Hematopoietic multipotent progenitor cell treated with erythropoietin and hydrocortisone succinate and interleukin-3 and kit ligand, for 17 days (in vitro differentiated cells): ENCODE data around the gene IL5.
"Not testable (repeated sequence)": the region's sequence is repeated elsewhere in the genome, so short reads cannot be mapped to it uniquely, and the experiment has no call there.

Source experiments
- DNase-seq: peaks from one replicate; pipeline ENCODE4 v3.0.0-alpha.2; 2015; ENCODE audit warnings: low spot score

Gene IL5

DNA sequence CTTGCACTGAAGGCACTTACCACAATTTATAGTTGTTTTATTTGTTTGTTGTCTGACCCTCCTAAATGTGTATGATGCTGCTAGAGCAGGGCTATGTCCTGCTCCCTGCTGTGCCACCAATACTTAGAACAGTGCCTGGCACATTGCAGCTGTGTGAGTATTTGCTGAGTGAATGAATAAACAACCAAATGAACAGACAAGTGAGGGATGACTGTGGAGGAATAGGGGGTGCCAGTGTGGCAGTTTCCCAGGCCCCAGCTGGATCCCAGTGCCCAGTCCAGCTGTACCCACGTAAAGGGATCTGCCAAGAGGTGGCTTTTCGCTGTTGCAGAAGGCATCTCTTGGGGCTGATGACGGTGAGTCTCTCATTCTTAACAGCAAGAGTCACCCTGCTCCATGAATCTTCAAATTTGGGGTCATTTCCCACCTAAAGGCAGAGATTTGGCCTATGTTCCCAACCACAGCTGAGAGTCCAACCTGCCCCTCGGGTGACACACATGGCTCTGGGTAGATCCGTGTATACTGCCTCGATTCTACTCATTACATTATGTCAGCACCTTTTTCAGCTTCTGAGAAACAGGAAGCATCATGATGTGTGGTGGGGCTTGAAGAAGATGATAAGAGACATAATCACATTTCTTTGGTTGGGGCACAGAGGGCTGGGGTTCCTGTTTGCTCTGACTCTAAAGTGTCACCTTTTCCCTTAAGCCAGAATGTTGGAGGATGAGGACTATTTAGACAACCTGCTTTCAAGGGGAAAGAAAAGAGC is 14.3 kb downstream of the IL5 start:
- DNase-seq, result no peak

DNA sequence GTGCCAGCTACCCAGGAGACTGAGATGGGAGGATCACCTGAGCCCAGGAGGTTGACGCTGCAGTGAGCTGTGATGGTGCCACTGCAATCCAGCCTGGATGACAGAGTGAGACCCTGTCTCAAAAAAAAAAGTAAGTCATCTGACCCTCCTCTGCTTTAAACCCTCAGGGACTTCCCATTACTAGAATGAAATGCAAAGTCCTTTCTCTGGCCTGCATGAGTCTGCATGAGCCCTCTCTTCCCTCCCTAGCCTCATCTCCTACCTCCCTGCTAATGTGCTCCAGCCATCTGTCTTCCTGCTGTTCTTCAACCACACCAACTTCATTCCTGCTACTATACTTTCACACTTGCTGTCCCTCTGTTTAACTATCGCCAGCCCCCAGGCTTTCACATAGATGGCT is 15.3 kb downstream of the IL5 start:
- no peak for DNase-seq

DNA sequence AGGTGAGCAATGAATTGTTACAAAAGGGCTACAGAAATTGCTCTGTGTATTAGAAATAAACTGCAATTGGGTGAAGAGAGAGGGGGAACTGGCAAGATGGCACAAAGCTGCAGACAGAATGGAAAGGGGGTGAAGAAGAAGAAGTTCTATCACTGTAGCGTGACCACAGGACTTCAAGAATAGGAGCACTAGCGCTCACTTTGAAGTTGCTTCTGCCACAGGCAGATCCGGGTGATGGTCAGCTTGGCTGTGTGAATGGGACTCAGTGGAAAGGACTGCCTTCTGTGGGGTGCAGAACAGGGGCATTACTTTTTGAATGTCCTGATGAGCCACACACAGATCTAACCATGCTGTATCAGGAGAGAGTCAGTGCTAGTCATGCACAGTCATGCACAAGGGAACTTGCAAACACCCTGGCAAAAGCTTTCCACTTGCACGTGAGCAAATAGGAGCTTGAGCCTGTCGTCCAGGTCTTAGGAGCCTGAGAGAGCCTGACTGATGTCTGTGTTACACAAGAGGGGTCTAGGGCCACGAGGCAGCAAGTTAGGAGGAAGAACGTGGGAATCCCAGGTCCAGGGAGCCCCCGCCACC is 16.3 kb downstream of the IL5 start:
- DNase-seq, result peak; percentile 59

- peak; percentile 79 for DNase-seq
Observed at GRCh38 chr5:132526290-132526973, 16.9 kb downstream of the IL5 start.

DNA sequence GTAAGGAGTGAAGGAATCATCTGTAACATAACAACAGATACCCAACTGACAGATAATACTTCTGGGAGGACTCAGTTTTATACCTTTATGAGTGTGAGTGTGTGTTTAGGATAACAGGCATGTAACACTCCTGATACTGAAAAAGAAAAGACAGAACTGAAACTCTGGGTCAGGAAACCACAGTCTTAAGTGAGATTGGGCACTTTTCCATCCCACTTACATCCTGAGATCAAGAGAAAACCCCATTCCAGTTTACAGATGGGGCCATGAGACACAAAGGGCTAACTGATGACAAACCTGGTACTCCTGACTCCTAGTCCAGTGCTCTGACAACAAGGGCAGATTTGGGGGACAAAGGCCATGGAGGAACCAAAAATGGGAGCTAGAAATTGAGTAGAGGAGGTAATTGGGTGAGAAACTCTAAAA is 18.0 kb downstream of the IL5 start:
- no peak for DNase-seq

DNA sequence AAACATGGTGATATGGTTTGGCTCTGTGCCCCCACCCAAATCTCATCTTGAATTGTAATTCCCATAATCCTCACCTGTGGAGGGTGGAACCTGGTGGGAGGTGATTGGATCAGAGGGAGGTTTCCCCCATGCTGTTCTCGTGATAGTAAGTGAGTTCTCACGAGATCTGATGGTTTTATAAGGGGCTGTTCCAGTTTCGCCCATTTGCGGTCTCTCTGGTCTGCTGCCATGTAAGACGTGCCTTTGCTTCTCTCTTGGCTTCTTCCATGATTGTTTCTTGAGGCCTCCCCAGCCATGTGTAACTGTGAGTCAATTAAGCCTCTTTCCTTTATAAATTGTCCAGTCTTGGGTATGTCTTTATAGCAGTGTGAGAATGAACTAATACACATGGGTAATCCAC is 18.4 kb downstream of the IL5 start:
- DNase-seq, result not testable (repeated sequence)

DNA sequence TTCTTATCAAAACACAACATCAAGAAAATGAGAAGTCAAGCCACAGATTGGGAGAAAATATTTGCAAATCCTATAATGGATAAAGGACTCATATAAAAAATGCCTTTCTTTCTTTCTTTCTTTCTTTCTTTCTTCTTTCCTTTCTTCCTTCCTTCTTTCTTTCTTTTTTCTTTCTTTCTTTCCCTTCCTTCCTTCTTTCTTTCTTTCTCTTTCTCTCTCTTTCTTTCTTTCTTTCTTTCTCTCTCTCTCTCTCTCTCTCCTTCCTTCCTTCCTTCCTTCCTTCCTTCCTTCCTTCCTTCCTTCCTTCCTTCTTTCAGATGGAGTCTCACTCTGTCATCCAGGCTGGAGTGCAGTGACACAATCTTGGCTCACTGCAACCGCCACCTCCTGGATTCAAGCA is 21.3 kb downstream of the IL5 start:
- not testable (repeated sequence) for DNase-seq

GRCh38 chr5:132513618-132514336 is 29.5 kb downstream of the IL5 start:
- not testable (repeated sequence) for DNase-seq

DNA sequence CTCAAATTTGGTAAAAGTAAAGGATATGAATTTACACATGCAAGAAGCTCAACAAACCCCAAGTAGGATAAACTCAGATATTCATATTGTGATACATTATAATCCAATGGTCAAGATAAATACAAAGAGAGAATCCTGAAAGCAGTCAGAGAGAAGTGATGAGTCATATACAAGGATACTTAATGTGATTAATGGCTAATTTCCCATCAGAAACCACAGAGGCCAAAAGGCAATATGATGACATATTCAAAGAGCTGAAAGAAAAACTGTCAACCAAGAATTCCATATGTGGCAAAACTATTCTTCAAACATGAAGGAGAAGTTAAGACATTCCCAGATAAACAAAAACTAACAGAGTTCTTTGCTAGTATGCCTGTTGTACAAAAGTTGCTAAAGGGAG is 33.2 kb downstream of the IL5 start:
- no peak for DNase-seq

DNA sequence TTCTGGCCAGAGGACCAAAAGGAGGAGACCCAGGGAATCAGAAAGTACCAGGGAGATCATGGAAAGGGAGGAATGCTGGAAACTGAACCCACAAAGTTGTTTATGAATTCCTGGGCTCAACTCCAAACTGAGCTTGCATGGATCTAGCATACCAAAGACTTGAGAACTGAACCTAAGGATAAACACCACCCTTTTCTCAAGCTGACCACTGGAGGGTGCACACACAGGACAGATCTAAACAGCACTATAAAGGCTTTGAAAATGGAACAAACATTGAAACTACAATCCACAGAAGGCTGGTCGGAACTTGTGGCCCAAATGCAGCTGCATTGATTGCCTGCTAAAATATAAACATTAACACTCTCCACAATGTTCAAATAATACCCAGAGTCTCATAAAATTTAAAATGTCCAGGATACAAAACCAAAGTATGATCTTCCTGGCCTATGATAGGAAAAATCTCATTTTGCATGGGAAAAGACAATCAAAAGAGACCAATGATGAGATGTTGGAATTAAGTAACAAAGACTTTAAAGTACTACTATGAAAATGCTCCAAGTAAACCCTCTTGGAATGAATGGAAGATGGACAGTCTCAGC is 37.1 kb downstream of the IL5 start:
- DNase-seq, result peak; percentile 60

GRCh38 chr5:132505641-132506040 is 37.7 kb downstream of the IL5 start:
- no peak for DNase-seq

DNA sequence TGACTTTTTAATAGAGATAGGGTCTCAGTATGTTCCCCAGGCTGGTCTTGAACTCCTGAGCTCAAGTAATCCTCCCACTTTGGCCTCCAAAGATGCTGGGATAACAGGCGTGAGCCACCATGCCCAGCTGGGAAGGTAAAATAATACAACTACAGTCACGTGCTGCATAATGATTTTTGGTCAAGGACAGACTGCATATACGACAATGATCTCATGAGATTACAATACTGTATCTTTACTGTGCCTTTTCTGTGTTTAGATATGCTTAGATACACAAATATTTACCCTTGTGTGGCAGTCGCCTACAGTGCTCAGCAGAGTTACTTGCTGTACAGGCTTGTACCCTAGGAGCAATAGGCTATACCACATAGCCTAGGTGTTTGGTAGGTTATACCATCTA is 38.6 kb downstream of the IL5 start:
- no peak for DNase-seq

- DNase-seq, result no peak
Observed at GRCh38 chr5:132503244-132503643, 40.1 kb downstream of the IL5 start.

DNA sequence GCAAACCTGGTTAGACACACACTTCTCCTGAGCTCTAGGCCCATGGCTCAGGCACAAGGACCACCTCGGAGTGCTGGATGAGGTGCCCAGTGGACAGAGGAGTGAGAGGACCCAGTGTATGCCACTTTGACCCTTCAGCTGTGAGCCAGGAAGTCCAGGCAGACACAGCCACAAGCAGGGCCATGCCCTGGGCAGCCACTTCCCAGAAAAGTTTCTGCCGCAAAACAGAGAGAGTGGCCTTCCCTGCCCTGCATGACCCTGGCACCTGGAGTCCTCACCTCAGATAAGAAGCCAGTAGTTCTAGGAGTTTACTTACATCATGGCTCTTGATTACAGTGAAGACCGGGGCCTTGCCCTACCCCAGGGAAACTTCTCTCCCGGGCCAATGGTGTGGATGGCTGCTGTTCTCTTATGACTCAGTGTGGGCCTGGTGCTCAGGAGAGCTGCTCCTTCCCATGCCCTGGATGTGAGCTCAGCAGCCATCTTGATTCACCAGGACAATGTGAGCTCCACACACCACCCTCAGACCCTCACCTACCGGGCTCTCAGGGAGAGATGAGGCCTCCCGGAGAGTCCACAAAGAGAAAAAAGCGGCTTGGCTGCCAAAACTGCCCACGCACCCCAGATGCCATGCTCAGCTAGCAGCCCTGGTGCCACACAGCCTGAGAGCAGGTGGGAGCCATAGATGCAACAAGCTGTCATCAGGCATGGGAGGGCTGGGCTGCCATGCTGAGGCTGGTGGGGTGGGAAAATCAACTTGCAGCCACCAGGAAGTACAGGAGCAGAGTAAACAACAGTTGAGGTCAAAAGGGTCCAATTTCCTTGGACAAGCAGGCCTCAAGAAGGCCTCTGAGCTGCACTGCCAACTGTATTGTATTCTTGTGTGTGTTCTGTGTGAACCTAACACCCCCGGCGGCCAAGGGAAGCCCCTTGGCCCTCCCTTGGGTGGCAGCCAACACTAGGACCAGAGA is 41.1 kb downstream of the IL5 start:
- DNase-seq, result no peak

GRCh38 chr5:132501629-132501956 is 41.7 kb downstream of the IL5 start:
- DNase-seq, result no peak

DNA sequence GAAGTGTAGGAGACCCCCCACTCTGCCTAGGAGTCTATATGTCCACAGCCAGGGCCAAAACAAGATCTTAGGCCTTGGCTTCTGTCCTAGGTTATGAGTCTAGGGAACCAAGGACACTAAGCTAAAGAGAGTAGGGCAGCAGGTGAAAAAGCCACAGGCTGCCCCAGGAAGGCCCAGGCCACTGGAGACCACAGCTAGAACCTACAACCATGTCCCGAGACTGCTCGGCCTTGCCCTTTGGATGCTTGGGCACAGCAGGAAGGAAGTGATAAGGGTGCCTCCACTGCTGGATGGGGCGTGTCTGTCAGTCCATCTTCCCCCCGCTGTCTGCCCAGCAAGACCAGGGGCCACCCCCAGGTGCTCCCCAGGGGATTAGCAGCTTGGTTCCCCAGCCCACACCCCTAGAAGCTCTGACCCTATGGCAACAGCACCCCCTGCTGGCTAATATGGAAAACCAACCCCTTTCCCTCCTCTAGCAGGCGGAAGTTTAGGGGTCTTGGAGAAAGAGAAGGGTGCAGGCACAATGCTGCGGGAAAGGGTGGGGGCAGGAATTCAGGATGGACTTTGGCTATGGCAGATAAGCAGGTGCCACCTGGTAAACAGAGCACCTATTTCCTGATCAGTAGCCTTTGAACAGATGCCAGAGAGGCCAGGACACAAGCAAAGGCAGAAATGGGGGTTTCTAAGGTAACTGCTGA is 42.2 kb downstream of the IL5 start:
- peak; percentile 91 for DNase-seq

DNA sequence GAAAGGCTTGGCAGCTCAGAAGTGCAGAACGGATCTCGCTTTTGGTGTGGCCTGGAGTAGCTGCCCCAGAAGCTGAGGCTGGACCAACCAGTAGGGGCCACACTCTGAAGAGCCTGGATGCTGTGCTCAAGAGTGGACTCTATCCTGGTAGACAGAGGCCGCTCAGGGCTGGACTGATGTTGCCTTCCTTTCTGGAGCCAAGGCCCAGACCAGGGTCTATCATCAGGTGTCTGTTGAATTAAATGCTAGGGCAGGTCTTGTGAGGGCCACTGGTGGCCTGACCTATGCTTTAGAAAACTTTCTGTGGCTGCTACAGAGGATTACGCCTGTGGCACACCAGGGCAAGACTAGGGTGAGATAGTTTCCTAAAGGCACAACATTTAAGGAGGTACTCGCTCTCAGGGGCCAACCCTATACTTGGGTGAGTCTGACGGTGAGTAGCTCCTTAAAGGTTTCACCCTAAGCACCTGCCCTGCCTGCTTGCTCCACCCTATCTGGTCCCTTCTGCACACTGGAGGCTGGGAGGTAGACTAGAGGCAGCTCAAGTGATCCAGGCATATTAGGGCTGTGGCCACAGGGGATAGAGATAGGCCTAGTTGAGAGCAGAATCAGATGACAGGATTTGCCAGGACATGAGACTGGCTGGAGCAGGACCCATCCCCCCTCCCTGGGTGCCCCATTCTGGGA is 42.9 kb downstream of the IL5 start:
- peak; percentile 47 for DNase-seq

- no peak for DNase-seq
Observed at GRCh38 chr5:132499440-132500243, 43.7 kb downstream of the IL5 start.

DNA sequence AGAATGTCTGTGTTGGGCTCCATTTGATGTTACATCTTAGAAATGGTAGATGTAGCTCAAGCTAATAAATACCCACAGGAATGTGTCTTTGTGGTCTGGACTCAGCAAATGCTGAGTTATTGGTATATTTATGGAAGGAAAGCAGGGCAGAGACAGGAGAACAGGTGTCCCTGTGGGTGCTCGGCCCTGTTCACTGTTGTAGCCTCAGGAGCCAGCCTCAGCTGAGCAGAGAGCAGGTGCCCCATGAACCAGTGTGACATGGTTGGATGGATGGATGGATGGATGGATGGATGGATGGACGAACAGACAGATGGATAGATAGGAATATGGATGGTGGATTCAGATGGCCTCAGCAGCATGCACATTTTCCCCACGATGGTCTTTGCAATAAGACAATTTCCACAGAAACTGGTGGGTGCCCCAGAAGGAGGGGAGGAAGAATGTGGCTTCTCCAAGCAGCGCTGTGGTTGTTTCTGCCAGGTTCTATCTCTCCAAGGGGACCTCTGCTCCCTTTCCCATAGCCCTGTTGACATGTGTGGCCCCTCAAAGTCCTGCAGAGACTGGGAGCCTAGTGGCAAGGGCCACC is 44.5 kb downstream of the IL5 start:
- no peak for DNase-seq
